ENCODE measurements around the gene ABO.
"Not testable (repeated sequence)": the region's sequence is repeated elsewhere in the genome, so short reads cannot be mapped to it uniquely, and the experiment has no call there.

Gene ABO

DNA sequence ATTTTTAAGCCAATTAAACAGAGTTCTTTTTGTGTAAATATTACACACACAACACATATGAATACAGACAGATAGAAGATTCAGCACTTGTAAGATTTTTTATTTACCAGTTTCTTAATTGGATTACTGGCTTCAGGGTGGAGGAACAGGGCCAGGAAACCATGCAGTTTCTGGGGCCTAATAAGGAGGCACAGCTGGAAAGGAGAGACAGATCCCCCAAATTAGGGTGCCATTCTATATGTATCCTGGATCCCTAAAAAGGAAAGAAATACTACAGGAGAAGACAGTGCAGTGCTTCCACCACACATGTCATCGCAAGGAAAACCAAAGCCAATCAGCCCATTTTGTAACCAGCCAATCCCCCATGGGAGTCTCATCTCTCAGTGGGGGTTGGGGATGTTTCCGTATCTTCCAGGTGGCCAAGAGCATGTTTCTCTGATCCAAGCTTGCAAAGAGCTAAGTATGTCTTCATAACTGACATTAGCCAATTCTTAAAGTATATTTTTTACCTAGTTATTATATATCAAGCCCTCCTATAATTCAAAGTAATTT is 15.8 kb upstream of the ABO start:
- DNase-seq (ENCODE audit: low read depth in 2 of 2) = no peak

DNA sequence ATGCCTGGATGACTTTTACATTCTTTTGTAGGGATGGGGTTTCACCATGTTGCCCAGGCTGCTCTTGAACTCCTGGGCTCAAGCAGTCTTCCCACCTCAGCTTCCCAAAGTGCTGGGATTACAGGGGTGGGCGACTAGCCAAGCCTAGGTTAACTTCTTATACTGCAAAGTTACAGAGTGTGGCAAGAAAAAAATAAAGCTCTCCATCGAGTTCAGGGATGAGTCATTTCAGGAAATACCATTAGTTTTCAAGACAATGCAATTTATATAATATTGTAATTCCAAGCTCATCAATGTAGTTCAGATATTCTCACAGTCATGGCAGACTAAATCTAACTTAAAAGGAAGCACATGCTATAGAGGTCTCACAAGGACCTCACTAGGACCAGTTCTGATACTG is 11.5 kb upstream of the ABO start:
- no peak for DNase-seq (ENCODE audit: low read depth in 2 of 2)

DNA sequence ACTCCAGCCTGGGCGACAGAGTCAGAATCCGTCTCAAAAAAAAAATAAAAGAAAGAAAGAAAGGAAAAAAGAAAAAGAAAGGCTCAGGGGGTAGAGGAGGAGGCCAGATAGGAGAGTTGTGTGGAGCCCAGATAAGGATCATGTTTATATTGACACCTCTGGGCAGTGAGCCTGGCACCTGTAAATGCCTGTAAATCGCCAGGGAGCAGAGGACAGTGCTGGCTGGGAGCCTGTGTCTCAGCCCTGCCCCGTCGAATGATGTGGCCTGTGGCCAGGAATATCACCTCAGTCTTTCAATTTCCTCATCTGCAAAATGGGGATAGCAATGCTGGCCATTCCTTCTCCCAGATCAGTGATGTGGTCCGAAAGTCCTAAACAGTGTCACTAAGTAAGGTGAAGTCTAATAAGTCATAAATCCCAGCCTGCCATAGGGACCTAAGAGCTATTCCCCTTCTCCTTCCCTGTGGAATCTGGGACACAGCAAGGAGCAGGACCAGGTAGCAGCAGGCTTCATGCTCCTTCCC is 10.3 kb upstream of the ABO start:
- no peak for DNase-seq (ENCODE audit: low read depth in 2 of 2)

DNA sequence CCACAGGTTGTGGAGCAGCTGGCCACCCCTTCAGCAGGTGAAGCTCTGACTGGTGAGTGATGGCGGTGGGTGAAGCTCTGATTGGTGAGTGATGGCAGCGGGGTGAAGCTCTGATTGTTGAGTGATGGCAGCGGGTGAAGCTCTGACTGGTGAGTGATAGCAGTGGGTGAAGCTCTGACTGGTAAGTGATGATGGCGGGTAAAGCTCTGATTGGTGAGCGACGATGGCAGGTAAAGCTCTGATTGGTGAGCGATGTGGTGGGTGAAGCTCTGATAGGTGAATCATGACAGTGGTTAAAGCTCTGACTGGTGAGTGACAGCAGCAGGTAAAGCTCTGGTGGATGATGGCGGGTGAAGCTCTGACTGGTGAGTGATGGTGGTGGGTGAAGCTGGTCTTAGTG is 9.4 kb upstream of the ABO start:
- DNase-seq (ENCODE audit: low read depth in 2 of 2) = no peak

DNA sequence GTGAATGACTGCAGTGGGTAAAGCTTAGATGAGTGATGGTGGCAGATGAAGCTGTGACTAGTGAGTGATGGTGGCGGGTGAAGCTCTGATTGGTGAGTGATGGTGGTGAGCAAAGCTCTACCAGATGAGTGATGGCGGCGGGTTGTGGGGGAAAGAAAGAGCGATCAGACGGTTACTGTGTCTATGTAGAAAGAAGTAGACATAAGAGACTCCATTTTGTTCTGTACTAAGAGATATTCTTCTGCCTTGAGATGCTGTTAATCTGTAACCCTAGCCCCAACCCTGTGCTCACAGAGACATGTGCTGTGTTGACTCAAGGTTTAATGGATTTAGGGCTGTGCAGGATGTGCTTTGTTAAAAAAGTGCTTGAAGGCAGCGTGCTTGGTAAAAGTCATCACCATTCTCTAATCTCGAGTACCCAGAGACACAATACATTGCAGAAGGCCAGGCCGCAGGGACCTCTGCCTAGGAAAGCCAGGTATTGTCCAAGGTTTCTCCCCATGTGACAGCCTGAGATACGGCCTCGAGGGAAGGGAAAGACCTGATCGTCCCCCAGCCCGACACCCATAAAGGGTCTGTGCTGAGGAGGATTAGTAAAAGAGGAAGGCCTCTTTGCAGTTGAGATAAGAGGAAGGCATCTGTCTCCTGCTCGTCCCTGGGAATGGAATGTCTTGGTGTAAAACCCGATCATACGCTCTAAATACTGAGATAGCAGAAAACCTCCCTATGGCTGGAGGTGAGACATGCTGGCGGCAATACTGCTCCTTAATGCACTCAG is 8.4 kb upstream of the ABO start:
- not testable (repeated sequence) for DNase-seq (ENCODE audit: low read depth in 2 of 2)

DNA sequence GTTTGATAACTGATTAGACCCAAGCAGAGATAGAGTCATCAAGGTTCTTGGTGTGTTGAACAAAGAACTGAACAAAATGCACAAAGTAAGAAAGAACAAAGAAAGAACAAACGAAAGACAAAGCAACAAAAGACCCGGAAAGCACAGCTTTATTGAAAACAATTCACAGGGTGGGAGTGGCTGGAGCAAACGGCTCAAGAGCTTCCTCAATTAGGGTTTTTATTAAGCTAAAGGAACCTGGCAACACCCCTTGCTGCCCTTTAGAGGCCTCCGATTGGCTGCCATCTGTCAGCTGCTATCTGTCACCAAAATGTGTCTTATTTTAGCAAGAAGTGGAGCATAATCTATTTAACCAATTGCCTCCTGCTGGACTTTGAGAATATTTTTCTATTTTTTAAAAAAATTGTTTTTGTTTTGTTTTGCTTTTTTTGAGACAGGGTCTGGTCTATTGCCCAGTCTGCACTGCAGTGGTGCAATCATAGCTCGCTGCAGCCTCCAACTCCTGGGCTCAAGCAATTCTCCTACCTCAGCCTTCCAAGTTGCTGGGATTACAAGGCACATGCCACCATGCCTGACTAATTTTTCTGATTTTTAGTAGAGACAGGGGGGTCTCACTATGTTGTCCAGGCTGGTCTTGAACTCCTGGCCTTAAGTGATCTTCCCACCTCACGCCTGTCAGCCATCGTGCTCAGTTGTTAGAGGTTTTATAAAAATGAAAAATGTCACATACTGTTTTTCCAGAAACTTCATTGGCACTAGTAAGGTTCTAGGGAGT is 7.7 kb upstream of the ABO start:
- no peak for DNase-seq (ENCODE audit: low read depth in 2 of 2)

DNA sequence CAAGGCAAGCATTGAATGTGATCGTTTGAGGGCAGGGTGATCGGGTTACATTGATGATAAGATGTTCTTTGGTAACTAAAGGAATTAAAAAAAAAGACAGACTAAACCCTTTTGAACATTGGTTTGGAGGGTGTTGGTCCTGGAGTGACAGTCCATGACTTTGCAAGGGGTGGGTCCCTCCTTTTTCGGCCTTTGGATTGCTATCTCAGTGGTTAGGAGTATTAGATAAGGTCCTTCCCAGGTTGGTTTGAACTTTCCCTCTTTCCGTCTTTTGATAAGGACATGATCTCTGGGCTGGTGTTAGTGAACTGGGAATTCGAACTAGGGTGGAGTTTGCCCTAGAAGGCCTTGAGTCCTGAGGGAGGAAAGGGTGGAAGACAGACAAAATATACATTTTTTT is 5.4 kb upstream of the ABO start:
- DNase-seq (ENCODE audit: low read depth in 2 of 2) = no peak

DNA sequence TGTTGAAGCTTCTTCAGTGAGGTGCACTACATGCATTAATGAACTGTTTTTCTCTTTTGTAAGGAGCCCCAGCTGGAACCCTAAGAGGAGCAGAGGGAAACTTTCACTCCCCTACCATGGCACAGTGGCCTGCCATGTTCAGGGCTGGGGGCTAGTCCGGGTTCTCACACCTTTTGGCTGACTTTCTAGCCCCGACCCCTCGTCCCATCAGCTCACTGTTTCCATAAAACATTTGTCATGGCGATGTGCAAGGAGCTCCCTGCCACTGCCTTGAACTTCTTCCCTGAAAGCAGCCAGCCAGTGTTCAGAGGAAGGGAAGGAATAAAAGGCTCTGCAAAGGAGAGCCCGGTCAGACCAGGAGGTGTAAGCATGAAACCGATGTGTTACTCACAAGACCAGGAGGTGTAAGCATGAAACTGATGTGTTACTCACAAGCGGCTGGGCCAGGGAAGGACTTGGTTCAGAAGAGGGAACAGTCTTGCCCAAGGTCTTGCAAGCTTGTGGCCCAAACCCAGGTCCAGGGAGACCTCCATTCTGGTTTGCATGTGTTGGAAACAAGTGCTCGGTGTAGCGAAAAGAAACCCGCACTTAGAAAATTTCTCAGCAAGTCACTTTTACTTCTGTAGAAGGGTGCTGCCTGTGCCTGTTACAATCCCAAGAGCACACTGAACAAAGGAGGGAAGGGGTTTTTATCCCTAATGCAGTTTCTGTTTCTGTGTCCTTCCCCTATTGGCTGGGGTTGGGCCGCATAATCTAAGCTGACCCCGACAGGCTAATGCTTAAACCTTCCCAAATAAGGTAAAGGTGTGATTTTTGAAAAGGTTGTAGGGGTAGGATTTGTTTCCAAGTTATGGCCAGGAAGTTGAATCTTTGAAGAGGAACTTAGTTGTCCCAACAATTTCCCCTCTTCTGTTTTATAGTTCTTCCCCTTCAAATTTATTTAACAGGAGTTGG is 3.4 kb upstream of the ABO start:
- DNase-seq (ENCODE audit: low read depth in 2 of 2) = no peak

DNA sequence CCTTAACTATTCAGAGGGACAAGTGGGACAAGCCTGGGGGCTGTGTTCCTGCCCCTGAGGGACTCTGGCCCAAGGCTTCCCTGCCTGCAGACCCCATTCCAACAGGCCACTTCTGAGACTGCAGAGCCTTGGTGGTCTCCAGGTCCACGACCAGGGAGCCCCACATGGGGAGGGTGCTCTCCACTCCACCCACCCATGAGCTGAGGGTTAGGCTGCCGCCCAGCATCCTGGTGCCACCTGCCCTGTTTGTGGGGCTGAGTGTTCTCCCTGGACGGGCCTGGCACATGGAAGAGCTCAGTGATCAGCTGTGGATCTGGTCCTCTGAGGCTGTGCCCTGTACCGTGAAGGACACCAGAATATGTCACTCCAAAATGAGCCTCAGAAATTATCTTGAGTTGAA is 2.5 kb upstream of the ABO start:
- DNase-seq (ENCODE audit: low read depth in 2 of 2) = no peak

DNA sequence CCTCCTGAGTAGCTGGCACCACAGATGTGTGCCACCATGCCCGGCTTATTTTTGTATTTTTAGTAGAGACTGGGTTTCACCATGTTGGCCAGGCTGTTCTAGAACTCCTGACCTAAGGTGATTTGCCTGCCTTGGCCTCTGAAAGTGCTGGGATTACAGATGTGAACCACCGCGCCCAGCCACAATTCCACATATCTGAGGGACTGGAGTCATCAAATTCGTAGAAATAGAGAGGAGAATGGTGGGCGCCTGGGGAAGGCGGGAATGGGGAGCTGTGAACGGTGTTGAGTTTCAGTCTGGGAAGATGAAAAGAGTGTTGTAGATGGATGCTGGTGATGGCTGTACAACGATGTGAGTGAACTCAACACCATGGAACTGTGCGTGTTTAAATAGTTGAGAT is 1.9 kb upstream of the ABO start:
- DNase-seq (ENCODE audit: low read depth in 2 of 2) = no peak

DNA sequence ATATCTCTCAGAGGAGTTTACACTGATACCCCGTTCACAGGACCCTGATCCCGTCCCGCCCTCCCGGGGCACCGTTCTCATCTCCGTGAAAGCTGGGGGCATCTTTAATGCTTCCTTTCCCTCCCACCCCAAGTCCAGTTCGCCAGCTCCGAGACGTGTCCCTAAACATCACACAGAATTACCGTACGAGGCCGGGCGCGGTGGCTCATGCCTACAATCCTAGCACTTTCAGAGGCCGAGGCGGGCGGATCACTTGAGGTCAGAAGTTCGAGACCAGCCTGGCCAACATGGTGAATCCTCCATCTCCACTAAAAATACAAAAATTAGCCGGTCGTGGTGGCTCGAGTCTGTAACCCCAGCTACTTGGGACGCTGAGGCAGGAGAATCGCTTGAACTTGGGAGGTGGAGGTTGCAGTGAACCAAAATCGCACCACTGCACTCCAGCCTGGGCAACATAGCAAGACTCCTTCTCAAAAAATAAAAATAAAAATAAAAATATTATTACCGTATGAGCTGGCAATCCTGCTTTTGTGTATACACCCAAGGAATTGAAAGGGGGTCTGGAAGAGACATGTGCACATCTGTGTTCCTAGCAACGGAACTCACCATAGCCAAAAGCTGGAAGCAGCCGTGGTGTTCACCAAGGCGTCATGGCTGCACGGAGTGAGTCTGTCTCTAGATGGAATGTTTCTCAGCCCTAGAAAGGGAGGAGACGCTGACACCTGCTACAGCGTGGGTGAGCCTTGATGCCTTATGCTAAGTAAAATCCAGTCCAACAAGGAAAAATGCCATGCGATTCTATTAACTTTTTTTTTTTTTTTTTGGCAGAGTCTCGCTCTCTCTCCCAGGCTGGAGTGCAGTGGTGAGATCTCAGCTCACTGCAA is 1.2 kb upstream of the ABO start:
- DNase-seq (ENCODE audit: low read depth in 2 of 2) = no peak

DNA sequence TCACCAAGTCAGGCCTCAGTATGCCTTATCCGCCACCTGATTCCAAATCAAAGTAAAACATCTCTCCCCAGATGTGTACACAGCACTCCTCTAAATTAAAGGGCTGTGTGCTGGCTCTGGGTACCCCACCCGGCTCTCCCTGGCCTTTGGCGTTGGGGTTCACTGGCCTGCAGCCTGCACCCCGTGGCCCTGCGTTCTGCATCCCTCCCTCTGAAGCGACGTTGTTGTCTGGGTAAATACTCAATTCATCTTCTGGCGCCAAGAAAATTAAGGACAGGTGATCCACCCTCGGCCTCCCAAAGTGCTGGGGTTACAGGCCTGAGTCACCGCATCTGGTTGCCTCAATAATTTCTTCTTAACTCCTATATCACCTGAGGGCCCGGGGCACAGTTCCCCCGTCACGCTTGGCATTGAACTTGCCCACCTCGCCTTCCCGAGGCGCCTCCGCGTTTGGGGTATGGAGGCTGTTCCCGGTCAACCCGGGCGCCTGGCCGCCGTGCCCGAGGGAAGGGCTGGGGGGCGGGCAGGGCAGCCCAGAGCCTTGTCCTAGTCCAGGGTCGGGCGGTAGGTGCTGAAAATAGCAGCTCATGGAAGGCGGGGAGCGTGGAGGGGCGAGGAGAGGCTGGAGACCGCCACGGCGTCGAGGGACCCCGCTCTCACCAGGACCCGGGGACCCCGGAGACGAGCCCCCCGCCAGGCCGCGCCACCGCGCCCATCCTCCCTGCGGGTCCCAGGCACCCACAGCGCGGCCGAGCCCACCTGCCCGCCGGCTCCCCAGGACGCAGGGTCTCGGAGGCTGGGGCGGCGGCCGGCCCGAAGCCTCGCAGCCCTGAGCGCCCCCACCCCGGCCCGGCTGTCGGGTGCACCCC is 531 bp downstream of the ABO start:
- DNase-seq (ENCODE audit: low read depth in 2 of 2) = no peak

DNA sequence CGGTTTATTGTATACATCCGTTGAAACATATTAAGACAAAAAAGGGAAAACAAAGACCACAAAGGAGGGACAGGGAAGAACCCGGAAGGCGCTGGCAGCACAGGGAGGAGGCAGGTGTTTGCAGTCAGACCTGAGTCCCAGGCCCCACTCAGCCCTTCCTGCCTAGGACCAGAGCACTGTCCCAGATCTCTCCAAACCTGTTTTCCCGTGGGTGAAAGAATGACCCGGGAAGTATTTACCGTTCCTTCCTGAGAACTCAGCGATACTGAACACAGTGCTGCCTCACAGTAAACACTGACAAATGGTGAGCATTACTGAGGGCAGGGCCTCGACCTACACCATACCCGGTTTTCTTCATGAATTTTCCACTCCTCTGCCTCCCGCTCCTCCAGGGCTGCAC is 1.2 kb downstream of the ABO start:
- no peak for DNase-seq (ENCODE audit: low read depth in 2 of 2)

DNA sequence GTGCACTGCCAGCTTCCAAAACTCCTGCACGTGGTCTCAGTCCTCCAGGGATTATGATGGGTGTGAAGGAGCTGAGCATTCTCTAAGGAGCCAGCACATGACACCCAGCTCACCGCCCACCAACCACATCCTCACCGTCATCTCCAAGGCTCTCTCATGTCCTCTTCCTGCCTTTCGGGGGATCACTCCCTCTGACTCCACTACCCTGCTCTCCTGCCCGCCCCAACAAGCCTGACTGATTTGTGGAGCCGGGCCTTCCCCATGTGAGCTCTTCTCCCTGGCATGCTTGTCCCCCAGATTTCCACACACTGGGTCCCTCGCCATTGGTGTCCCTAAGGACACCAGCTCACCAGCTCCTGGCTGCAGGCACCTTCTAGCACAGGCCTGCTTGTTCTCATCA is 1.9 kb downstream of the ABO start:
- no peak for DNase-seq (ENCODE audit: low read depth in 2 of 2)

DNA sequence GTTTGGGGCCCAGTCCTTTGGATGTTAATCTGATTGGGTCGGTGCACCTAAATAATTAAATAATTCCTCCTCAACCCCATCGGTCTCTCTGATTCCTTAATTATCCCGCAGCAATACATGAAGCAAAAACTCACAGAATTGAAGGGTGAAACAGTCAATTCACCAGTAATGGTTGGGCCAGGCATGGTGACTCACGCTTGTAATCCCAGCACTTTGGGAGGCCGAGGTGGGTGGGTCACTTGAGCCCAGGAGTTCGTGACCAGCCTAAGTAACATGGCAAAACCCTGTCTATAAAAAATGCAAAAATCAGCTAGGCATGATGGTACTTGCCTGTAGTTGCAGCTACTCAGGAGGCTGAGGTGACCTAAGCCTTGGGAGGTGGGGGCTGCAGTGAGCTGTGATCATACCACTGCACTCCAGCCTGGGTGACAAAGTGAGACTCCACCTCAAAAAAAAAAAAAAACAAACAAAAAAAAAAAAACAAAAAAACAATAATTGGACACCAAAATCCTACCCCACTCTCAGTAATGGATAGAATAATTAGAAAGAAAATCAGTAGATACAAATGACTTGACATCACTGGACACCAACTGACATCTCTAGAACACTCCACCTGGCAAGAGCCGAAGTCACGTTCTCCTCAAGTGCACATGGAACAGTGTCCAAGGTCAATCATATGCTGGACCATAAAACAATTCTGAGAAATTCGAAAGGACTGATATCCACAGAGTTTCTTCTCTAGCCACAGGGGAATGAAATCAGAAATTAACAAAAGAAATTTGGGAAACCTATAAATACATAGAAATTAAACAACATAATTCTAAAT is 5.3 kb downstream of the ABO start:
- no peak for DNase-seq (ENCODE audit: low read depth in 2 of 2)

DNA sequence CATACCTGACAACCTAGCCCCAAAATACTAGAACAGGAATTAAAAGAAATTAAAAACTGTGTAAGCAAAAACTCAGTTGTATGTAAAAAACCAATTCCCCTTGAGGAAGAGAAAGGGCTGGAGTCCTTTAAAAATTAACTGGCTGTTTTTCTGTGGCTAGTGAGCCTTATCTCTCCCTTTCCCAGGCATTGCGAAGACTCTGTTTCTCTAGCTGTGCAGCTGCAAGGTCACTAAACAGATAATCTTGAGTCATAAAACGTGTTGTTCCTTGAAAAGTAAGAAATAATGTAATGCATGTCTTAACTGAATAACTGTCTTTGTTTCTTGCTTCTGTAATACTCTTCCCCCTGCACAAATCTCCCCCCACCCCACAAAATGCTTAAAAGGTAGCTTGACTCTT is 5.9 kb downstream of the ABO start:
- not testable (repeated sequence) for DNase-seq (ENCODE audit: low read depth in 2 of 2)

DNA sequence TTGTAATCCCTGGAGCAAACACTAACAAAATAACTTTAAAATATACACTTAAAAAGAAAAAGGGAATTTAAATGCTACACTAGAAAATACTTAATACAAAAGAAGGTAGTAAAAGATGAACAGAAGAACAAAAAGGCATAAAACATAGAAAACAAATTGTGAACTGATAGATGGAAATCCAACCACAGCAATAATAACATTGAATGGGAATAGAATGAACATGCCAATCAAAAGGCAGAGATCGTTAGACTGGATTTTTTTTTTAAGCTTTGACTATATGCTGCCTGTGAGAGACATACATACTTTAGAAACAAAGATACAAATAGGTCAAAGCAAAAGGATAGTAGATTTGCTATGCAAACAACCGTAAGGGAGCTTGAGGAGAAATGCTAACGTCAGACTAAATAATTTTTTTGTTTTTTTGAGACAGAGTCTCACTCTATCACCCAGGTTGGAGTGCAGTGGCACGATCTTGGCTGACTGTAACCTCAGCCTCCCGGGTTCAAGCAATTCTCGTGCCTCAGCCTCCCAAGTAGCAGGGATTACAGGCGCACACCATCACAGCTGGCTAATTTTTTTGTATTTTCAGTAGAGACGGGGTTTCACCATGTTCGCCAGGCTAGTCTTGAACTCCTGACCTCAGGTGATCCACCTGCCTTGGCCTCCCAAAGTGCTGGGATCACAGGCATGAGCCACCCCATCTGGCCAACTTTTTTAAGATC is 6.5 kb downstream of the ABO start:
- no peak for DNase-seq (ENCODE audit: low read depth in 2 of 2)

DNA sequence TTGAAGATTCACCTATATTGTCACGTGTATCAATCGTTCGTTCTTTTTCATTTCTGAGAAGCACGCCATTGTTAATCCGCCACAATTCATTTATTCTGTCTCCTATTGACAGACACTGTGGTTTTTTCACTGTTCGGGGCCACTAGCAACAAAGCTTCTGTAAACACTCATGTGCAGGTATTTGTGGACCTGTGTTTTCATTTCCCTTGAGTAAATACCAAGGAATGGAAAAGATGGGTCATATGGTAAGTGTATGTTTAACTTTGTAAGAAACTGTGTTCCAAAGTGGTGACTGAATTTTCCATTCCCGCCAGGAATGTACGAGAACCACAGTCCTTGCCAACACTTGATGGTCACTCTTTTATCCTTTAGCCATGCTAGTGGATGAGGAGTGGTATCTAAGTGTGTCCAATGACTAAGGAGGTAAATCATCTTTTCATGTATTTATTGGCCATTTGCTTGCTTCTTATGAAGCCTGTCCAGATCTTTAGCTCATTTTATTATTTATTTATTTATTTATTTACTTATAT is 10.7 kb downstream of the ABO start:
- no peak for DNase-seq (ENCODE audit: low read depth in 2 of 2)
